Mesendoderm (in vitro differentiated cells): ENCODE data around the gene RABL6.

Source experiments
- DNase-seq: peaks from one replicate; pipeline ENCODE4 v3.0.0; 2013
- H2AK5ac ChIP-seq: 2 replicates; pipeline ENCODE4 v1.6.1; 2013; ENCODE audit warnings: low read length, inconsistent platforms
- H2BK120ac ChIP-seq: 2 replicates; pipeline ENCODE4 v1.6.1; 2013; ENCODE audit warnings: low read depth, mild to moderate bottlenecking, low read length, moderate library complexity, mixed read lengths
- H2BK15ac ChIP-seq: replicated peaks from 2 replicates; pipeline ENCODE4 v1.6.1; 2013; ENCODE audit warnings: low read depth, mild to moderate bottlenecking, moderate library complexity
- H2BK5ac ChIP-seq: 2 replicates; pipeline ENCODE4 v1.6.1; 2013; ENCODE audit warnings: low read length, inconsistent platforms
- H3K18ac ChIP-seq: 2 replicates; pipeline ENCODE4 v1.6.1; 2013; ENCODE audit warnings: mild to moderate bottlenecking, low read length, mixed read lengths
- H3K23ac ChIP-seq: one replicate; pipeline ENCODE4 v1.6.1; 2013; ENCODE audit warnings: low read length
- H3K27ac ChIP-seq: 2 replicates; pipeline ENCODE4 v1.5.1; 2013; ENCODE audit warnings: low read depth, mild to moderate bottlenecking, inconsistent platforms, low read length, moderate library complexity
- H3K27me3 ChIP-seq: 2 replicates; pipeline ENCODE4 v1.6.1; 2013; ENCODE audit warnings: low read length, control low read depth, mild to moderate bottlenecking, inconsistent platforms; ENCODE audit not compliant: insufficient read depth, poor library complexity
- H3K36me3 ChIP-seq: 2 replicates; pipeline ENCODE4 v1.6.1; 2013; ENCODE audit warnings: low read length, inconsistent platforms; ENCODE audit not compliant: control insufficient read depth, insufficient read depth
- H3K4ac ChIP-seq: one replicate; pipeline ENCODE4 v1.6.1; 2013; ENCODE audit warnings: low read depth, mild to moderate bottlenecking, low read length, moderate library complexity
- H3K4me1 ChIP-seq: 2 replicates; pipeline ENCODE4 v1.6.1; 2013; ENCODE audit warnings: low read depth, low read length, inconsistent platforms; ENCODE audit not compliant: control insufficient read depth
- H3K4me2 ChIP-seq: 2 replicates; pipeline ENCODE4 v1.6.1; 2013; ENCODE audit warnings: low read length
- H3K4me3 ChIP-seq: 2 replicates; pipeline ENCODE4 v1.5.1; 2013; ENCODE audit warnings: mild to moderate bottlenecking, low read length
- H3K56ac ChIP-seq: one replicate; pipeline ENCODE4 v1.6.1; 2013; ENCODE audit warnings: low read length
- H3K79me1 ChIP-seq: 2 replicates; pipeline ENCODE4 v1.6.1; 2013; ENCODE audit warnings: low read length, inconsistent platforms
- H3K79me2 ChIP-seq: 2 replicates; pipeline ENCODE4 v1.6.1; 2013; ENCODE audit warnings: mild to moderate bottlenecking, low read length; ENCODE audit not compliant: control insufficient read depth, insufficient read depth
- H3K9ac ChIP-seq: 2 replicates; pipeline ENCODE4 v1.6.1; 2013; ENCODE audit warnings: low read length, inconsistent platforms
- H4K5ac ChIP-seq: one replicate; pipeline ENCODE4 v1.6.1; 2013; ENCODE audit warnings: low read length
- H4K8ac ChIP-seq: one replicate; pipeline ENCODE4 v1.6.1; 2013; ENCODE audit warnings: low read depth, mild to moderate bottlenecking, control low read depth, low read length, moderate library complexity
- WGBS: extraction: QIAGEN DNeasy Blood & Tissue Kit; methylation state at CpG from one replicate; pipeline ENCODE4 v1.1.7; 2013; ENCODE audit warnings: low lambda C conversion rate, missing lambda C conversion rate; ENCODE audit not compliant: insufficient coverage; ENCODE audit errors: extremely low coverage; 5-methylcytosine and 5-hydroxymethylcytosine counted together

RABL6 gene

DNA sequence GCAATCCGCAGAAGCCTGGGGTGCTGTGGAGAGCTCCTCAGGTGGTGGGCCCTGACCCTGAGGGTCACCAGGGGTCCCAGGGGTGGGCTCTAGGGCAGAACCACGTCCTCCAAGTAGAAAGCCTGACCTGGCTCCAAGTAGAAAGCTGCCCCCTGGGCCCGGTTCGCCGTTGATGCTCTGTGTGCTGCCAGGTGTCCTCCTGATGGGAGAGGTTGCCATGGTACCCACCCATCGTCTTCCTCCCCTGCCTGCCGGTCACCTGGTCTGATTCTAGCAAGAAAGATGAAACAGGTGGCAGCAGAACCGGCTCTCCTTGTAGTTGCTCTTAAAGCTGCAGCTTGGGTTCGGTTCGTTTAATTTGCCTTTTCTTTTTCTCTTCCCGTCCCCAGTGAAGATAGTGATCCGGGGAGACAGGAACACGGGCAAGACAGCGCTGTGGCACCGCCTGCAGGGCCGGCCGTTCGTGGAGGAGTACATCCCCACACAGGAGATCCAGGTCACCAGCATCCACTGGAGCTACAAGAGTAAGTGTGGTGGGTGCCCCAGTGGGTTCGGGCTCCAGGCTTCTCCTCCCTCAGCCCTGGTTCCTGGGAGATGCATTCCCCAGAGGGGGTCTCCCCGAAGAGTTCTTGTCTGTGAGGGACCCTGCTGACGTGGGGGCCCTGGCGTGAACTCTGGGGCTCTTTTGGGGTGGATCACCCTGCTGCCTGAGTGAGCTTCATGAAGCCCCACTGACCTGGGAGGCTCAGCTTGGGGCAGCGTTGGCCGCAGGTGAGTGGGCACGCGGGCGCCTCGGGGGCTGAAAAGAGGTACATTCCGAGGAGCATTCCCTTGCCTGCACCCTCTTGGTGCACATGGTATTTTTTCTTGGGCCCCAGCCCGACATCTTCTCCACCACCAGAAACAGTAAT lies 15.6 kb downstream of the RABL6 start:
- H4K8ac ChIP-seq: no peak overlapping the region
- WGBS: no CpG with 5 or more reads among the region's 30 CpGs

DNA sequence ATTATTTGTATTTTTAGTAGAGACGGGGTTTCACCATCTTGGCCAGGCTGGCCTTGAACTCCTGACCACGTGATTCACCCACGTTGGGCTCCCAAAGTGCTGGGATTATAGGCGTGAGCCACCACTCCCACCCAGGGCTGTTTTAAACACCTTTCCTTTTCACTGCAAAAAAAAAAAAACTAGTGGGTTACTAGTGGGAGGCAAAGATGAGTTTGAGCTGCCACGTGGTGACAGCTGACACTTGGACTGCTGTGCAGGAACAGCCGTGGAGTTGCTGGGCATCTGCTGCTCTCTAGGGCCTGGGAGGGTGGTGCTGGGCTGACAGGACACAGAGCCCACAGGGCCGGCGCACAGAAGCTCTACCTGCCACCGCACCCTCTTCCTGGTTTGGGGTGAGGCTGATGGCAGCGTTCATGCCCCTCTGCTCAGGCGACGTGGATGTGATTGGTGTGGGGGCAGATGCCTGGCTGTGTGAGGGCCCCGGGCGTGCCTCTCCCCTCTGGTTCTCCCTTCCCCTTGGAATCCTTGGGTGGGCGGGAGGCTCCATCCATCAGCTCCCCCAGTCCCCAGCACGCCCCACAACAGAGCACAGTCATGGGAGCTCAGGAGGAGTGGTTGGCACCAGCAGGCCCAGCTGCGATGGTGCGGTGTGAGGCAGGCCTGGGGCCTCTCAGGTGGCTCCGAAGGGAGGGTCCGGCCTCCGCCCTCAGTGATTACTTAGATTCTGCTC lies 16.9 kb downstream of the RABL6 start:
- no peak overlapping the region for H3K56ac ChIP-seq
- no peak overlapping the region for H3K4me2 ChIP-seq
- no peak overlapping the region for H4K8ac ChIP-seq
- no peaks in the 10 kb centered on the region for H3K27me3 ChIP-seq
- H3K36me3 ChIP-seq: peaks cover 19% of the 10 kb centered on the region
- H3K4me3 ChIP-seq: no peak overlapping the region
- no peak overlapping the region for H2BK5ac ChIP-seq
- H3K9ac ChIP-seq: no peak overlapping the region
- no peak overlapping the region for H3K23ac ChIP-seq
- H2BK15ac ChIP-seq: no peak overlapping the region
- WGBS: no CpG with 5 or more reads among the region's 21 CpGs
- DNase-seq: no peak
- no peak overlapping the region for H2AK5ac ChIP-seq
- no peak overlapping the region for H3K4ac ChIP-seq
- H4K5ac ChIP-seq: no peak overlapping the region
- peaks cover 8% of the 10 kb centered on the region for H3K79me1 ChIP-seq
- H3K79me2 ChIP-seq: peaks cover 4% of the 10 kb centered on the region
- H3K18ac ChIP-seq: no peak overlapping the region
- no peak overlapping the region for H2BK120ac ChIP-seq
- H3K4me1 ChIP-seq: no peaks in the 10 kb centered on the region
- no peak overlapping the region for H3K27ac ChIP-seq

More for the DNA sequence above, 15.6 kb downstream of the RABL6 start:
- Histone ChIP-seq H3K27ac (no peak overlapping the region), H3K4me2 (no peak overlapping the region), H3K4ac (no peak overlapping the region), H2AK5ac (no peak overlapping the region), H3K9ac (no peak overlapping the region), H3K79me2 (peaks cover 4% of the 10 kb centered on the region), H3K27me3 (no peaks in the 10 kb centered on the region), H3K4me3 (no peak overlapping the region), H2BK5ac (no peak overlapping the region), H3K56ac (no peak overlapping the region), H3K23ac (no peak overlapping the region), H3K36me3 (peaks cover 9% of the 10 kb centered on the region), H2BK120ac (no peak overlapping the region), H3K4me1 (no peaks in the 10 kb centered on the region), H4K5ac (no peak overlapping the region), H3K79me1 (peaks cover 9% of the 10 kb centered on the region), H3K18ac (no peak overlapping the region), H2BK15ac (no peak overlapping the region)
- DNase-seq: no peak

DNA sequence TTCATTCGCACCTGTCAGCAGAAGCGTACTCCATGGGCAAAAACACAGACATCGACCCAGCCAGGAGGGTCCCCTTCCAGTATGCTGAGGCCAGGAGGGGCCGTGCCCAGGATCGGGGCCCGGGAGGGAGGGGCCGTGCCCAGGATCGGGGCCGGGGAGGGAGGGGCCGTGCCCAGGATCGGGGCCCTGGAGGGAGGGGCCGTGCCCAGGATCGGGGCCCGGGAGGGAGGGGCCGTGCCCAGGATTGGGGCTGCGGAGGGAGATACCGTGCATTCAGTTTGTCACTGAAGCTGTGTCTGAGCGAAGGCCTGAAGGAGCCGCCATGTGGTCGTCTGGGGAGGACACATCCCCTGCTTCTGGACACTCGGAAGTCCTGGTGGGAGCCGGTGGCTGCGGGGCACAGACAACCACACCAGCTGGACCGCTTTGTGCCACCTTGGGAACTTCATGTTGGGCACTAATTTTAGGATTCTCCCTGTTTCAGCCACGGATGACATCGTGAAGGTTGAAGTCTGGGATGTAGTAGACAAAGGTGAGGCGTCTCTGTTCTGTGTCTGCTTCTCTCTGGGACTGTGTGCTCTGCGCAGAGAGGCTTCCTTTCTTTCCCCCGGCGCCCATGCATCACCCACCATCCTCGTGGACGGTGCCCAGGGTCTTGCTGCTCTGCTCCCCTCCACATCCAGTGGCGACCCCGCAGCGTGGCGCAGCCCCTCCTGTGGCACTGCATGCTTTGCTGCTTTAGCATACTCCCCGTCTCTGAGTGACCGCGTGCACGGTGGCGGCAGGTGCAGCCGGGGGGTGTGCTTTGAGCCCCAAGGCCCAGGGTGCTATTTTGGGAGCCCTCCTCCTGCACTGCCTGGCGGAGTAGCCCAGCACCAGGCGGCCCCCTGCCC lies 17.8 kb downstream of the RABL6 start:
- no peak overlapping the region for H3K4me3 ChIP-seq
- H4K5ac ChIP-seq: no peak overlapping the region
- H3K56ac ChIP-seq: no peak overlapping the region
- H2AK5ac ChIP-seq: no peak overlapping the region
- no peak overlapping the region for H3K23ac ChIP-seq
- no peak overlapping the region for H2BK120ac ChIP-seq
- no peak overlapping the region for H3K4me2 ChIP-seq
- no peak overlapping the region for H4K8ac ChIP-seq
- WGBS: no CpG with 5 or more reads among the region's 44 CpGs
- no peak overlapping the region for H2BK5ac ChIP-seq
- H2BK15ac ChIP-seq: no peak overlapping the region
- no peak overlapping the region for H3K27ac ChIP-seq
- peaks cover 19% of the 10 kb centered on the region for H3K36me3 ChIP-seq
- H3K79me1 ChIP-seq: peaks cover 8% of the 10 kb centered on the region
- H3K27me3 ChIP-seq: no peaks in the 10 kb centered on the region
- H3K18ac ChIP-seq: no peak overlapping the region
- no peaks in the 10 kb centered on the region for H3K4me1 ChIP-seq
- no peak overlapping the region for H3K9ac ChIP-seq
- DNase-seq: no peak
- peaks cover 4% of the 10 kb centered on the region for H3K79me2 ChIP-seq
- no peak overlapping the region for H3K4ac ChIP-seq

DNA sequence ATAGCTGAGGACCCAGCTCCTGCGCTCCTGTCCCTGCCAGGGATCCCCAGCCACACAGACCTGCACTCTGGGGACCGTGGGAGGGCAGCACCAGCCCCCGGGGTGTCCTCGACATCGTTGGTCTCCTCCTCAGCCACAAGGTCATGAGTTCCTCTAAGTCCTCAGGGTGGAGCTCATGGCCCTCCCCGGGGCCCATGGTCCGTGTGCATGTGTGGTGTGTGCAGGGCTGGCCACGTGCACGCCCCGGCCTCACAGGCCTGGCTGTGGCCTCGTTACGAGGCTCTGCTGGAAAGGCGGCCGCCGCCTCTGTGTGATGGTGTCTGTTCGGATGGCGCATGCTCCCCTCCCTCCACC lies 18.4 kb downstream of the RABL6 start:
- Histone ChIP-seq H3K4ac (no peak overlapping the region), H4K5ac (no peak overlapping the region), H3K4me1 (no peaks in the 10 kb centered on the region), H2BK5ac (no peak overlapping the region), H3K9ac (no peak overlapping the region), H3K27ac (no peak overlapping the region), H3K36me3 (peaks cover 19% of the 10 kb centered on the region), H3K79me2 (peaks cover 4% of the 10 kb centered on the region), H2AK5ac (no peak overlapping the region), H4K8ac (no peak overlapping the region), H3K18ac (no peak overlapping the region), H2BK15ac (no peak overlapping the region), H3K23ac (no peak overlapping the region), H3K4me3 (no peak overlapping the region), H3K79me1 (peaks cover 8% of the 10 kb centered on the region), H3K56ac (no peak overlapping the region), H2BK120ac (no peak overlapping the region), H3K27me3 (no peaks in the 10 kb centered on the region), H3K4me2 (no peak overlapping the region)
- no CpG with 5 or more reads among the region's 17 CpGs for WGBS
- DNase-seq: no peak

DNA sequence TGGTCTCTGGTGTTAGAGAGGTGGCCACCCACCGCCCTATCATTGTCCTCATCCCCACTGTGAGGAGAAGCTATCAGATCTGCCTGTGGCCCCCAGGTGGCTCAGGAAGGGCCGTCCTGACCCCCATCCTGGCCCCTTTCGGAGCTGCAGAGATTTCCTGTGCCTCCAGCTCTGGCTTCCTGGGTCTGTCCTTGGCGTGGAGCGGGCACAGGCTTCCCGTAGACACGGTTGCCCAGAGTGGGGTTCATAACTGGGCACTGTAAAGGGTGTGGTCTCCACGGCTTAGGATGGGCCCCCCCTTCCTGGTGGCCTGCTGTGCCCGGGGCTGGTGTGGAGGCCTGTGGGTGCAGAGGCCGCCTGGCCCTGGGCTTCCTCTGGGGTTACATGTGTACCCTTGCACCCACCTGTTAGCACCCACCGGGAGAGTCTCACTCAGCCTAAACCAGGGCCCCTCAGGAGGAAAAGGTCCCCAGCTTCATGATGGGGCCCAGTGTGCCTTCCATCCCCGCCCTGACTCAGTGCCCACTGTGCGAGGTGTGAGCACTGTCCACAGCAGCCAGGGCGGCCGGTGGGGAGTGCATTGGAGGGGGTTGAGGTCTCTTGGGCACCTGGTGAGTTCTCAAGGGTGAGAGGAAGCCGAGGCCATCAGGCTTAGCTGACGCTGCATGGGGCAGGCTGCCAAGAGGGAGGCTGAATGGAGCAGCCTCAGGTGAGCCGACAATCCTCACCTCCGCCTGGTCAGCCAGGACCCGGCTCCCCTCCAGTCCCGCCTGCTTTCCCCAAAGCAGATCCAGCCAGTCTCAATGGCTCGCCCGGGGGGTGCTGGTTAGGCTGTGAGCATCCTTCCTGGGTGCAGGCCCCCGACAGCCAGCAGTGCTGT lies 19.2 kb downstream of the RABL6 start:
- no peak overlapping the region for H2AK5ac ChIP-seq
- H3K4me1 ChIP-seq: no peaks in the 10 kb centered on the region
- no peak overlapping the region for H3K9ac ChIP-seq
- peaks cover 5% of the 10 kb centered on the region for H3K79me1 ChIP-seq
- H3K27ac ChIP-seq: no peak overlapping the region
- H3K79me2 ChIP-seq: peaks cover under 1% of the 10 kb centered on the region
- no peak overlapping the region for H3K23ac ChIP-seq
- no peak overlapping the region for H3K56ac ChIP-seq
- H4K8ac ChIP-seq: no peak overlapping the region
- no peak overlapping the region for H2BK15ac ChIP-seq
- H3K27me3 ChIP-seq: no peaks in the 10 kb centered on the region
- H3K4me3 ChIP-seq: no peak overlapping the region
- no CpG with 5 or more reads among the region's 24 CpGs for WGBS
- no peak overlapping the region for H3K4me2 ChIP-seq
- no peak overlapping the region for H2BK120ac ChIP-seq
- DNase-seq: no peak
- no peak overlapping the region for H3K18ac ChIP-seq
- H2BK5ac ChIP-seq: no peak overlapping the region
- H3K4ac ChIP-seq: no peak overlapping the region
- no peak overlapping the region for H4K5ac ChIP-seq
- H3K36me3 ChIP-seq: peaks cover 19% of the 10 kb centered on the region
